ENCODE measurements around the gene CASP5.

The CASP5 gene

DNA sequence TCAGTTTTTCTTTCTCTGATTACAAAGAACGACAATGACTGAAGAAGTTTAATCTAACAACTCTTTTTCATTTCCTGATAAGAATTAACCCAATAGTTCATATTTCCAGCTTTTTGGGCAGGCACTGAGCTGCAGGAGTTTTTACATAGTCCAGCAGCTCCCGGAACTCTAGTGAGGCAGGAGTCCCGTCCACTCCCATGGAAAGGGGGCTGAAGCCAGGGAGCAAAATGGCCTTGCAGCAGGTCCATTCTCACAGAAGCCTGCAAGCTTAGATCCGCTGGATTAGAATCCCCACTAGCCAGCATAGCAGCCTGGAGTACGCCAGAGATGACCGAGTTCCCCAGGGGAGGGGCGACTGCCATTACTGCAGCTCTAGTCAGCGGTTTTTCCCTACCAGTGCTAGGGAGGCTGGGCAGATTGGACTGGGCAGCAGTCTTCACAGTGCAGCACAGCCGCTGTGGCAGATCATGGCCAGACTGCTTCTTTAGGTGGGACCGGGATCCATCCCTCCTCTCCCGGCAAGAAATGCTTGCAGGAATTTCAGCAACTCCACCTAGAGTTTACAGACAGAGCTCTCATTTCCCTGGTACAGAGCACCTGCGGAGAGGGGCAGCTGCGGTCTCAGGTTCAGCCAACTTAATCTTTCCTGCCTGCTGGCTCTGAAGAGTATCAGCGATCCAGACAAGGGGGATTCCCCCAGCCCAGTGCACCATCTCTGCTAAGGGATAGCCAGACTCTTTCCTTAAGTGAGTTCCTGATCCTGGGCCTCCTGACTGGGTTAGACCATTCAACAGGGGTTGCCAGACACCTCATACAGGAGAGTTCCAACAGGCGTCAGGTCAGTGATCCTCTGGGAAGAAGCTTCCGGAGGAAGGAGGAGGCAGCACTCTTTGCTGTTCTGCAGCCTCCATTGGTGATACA lies 53.9 kb downstream of the CASP5 start:
- peak overlapping the region; percentile 87 to 99 for H3K4me3 Mint-ChIP-seq
- H3K9me3 Mint-ChIP-seq, result peaks cover 0 to 17% of the 10 kb centered on the region in 2 donors
- H3K36me3 Mint-ChIP-seq (ENCODE audit: insufficient read depth), result no peaks in the 10 kb centered on the region
- no peaks in the 10 kb centered on the region for H3K27me3 Mint-ChIP-seq
- no peak for ATAC-seq (replicated peaks)
- H3K4me1 Mint-ChIP-seq (ENCODE audit: low read depth in 2 of 2), result peaks cover 35 to 38% of the 10 kb centered on the region in 2 donors
- DNase-seq, result no peak
- peak overlapping the region; percentile 92 to 99 for H3K27ac Mint-ChIP-seq

DNA sequence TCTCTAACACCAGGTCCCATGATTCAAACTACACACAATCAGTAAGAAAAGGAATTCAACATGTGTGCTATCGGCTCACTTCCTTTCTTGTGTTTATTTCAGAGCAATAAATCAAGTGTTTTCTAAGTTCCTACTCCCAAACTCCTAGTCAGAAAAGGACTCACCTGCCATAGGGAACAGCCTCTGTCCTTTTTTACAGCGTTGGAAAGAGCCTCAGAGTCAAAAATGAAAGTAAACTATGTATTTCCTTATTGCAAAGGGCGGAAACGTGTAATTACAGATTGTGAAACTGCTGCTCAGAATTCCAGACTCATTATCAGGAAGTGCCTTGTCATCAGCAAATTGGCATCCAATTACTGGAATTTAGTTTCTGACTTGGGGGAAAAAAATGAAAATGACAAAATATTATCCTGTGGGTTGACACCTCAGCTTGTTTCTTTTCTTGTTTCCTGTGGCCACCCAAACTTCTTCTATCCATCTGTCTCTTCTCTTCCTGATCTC lies 54.6 kb downstream of the CASP5 start, which contains the start of gene CASP4:
Gene CASP4 (minus strand): TSS at position 220 of the 501 bp plus-strand sequence. CDS start 49 bp downstream, at position 171.
- peak in 1 of 3 experiments; percentile 18 for DNase-seq
- Mint-ChIP-seq H3K36me3 (ENCODE audit: insufficient read depth) (no peaks in the 10 kb centered on the region), H3K27ac (peak within 1 kb of the TSS; percentile 92 to 99), H3K9me3 (peaks cover 0 to 10% of the 10 kb centered on the region in 2 donors), H3K27me3 (no peaks in the 10 kb centered on the region), H3K4me3 (peak within 1 kb of the TSS; percentile 87 to 99), H3K4me1 (ENCODE audit: low read depth in 2 of 2) (peaks cover 38 to 39% of the 10 kb centered on the region in 2 donors)
- ATAC-seq (replicated peaks), result peak; percentile 80

GRCh38 chr11:104967534-104968354 lies 55.2 kb downstream of the CASP5 start:
- Mint-ChIP-seq H3K36me3 (ENCODE audit: insufficient read depth) (peaks cover 5% of the 10 kb centered on the region), H3K4me1 (ENCODE audit: low read depth in 2 of 2) (peaks cover 43 to 45% of the 10 kb centered on the region in 2 donors), H3K9me3 (peaks cover 0 to 4% of the 10 kb centered on the region in 2 donors), H3K27me3 (no peaks in the 10 kb centered on the region), H3K27ac (peak overlapping the region; percentile 92 to 99), H3K4me3 (peak overlapping the region; percentile 87 to 99)
- ATAC-seq (replicated peaks), result peak; percentile 24
- no peak for DNase-seq

- Mint-ChIP-seq H3K9me3 (no peaks in the 10 kb centered on the region), H3K27me3 (no peaks in the 10 kb centered on the region), H3K4me3 (peak overlapping the region; percentile 87 to 99), H3K36me3 (ENCODE audit: insufficient read depth) (peaks cover 9% of the 10 kb centered on the region), H3K4me1 (ENCODE audit: low read depth in 2 of 2) (peaks cover 57 to 61% of the 10 kb centered on the region in 2 donors), H3K27ac (peak overlapping the region in 1 of 2 donors; percentile 95)
- no peak for DNase-seq
- ATAC-seq (replicated peaks), result no peak
Observed at GRCh38 chr11:104965735-104966134, 57.2 kb downstream of the CASP5 start.

GRCh38 chr11:104964247-104964646 lies 58.7 kb downstream of the CASP5 start:
- peaks cover 13% of the 10 kb centered on the region for H3K36me3 Mint-ChIP-seq (ENCODE audit: insufficient read depth)
- no peak for ATAC-seq (replicated peaks)
- no peak overlapping the region for H3K27ac Mint-ChIP-seq

DNA sequence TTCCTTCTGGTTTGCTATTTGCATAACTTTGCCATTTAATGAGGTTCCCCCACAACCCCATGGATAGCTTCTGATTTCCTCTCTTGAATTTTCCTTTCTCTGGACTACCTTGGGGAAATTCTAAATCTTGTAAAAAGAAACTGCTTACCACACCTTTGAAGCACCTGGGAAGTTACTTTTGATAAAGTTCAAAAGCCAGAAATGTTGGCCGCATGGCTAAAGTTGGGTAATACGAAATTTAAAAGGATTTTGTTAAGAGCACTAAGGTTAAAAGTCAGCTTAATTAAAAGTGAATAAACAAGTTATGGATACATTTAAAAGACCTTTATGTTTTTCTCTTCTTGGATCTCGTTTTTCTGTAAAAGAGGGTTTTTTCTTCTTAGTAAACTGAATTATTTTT lies 60.1 kb downstream of the CASP5 start:
- Mint-ChIP-seq H3K27ac (peak overlapping the region in 1 of 2 donors; percentile 64), H3K4me1 (ENCODE audit: low read depth in 2 of 2) (peaks cover 59 to 77% of the 10 kb centered on the region in 2 donors), H3K36me3 (ENCODE audit: insufficient read depth) (peaks cover 13% of the 10 kb centered on the region), H3K27me3 (no peaks in the 10 kb centered on the region), H3K4me3 (peak overlapping the region in 1 of 2 donors; percentile 54), H3K9me3 (no peaks in the 10 kb centered on the region)
- no peak for ATAC-seq (replicated peaks)
- DNase-seq, result no peak

More at GRCh38 chr11:104964247-104964646, 58.7 kb downstream of the CASP5 start:
- H3K9me3 Mint-ChIP-seq, result no peaks in the 10 kb centered on the region
- peaks cover 59 to 74% of the 10 kb centered on the region in 2 donors for H3K4me1 Mint-ChIP-seq (ENCODE audit: low read depth in 2 of 2)
- DNase-seq, result no peak
- peak overlapping the region in 1 of 2 donors; percentile 10 for H3K4me3 Mint-ChIP-seq
- no peaks in the 10 kb centered on the region for H3K27me3 Mint-ChIP-seq

DNA sequence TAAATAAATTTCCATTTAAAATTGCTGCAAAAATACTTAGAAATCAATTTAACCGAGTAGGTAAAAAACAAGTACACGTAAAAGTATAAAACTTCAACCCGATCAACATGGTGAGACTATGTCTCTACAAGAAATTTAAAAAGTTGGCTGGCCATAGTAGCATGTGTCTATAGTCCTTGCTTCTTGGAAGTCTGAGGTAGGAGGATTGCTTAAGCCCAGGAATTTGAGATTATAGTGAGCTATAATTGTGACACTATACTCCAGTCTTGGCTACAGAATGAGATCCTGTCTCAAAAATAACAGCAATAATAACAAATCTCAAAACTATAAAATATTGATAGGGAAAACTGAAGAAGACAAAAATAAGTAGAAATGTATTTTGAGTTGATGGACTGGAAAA lies 65.7 kb downstream of the CASP5 start:
- no peaks in the 10 kb centered on the region for H3K27me3 Mint-ChIP-seq
- DNase-seq (no peak), ATAC-seq (replicated peaks) (no peak)
- peaks cover 46 to 80% of the 10 kb centered on the region in 2 donors for H3K4me1 Mint-ChIP-seq (ENCODE audit: low read depth in 2 of 2)
- H3K4me3 Mint-ChIP-seq, result peak overlapping the region in 1 of 2 donors; percentile 51
- H3K36me3 Mint-ChIP-seq (ENCODE audit: insufficient read depth), result peaks cover 40% of the 10 kb centered on the region
- peak overlapping the region in 1 of 2 donors; percentile 22 for H3K27ac Mint-ChIP-seq
- H3K9me3 Mint-ChIP-seq, result no peaks in the 10 kb centered on the region

DNA sequence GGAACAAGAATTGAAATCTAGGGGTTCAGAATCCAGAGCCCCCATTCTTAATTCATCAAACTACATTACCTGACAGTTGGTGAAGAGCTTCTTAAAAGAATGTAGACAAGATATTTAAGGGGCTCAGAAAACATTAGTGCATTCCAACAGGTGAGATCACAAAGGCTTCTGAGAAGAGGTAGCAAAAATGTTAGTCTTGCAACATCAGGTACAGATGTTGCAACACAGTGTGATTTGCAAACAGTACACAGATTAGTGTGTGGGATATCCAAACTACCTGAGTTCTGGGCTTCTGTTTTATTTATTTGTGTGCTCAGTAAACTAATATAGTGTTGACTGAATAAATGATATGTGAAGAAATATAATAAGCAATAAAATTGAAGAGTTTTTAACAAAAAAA lies 66.4 kb downstream of the CASP5 start:
- H3K27ac Mint-ChIP-seq, result peak overlapping the region in 1 of 2 donors; percentile 22
- DNase-seq (no peak), ATAC-seq (replicated peaks) (no peak)
- H3K4me1 Mint-ChIP-seq (ENCODE audit: low read depth in 2 of 2), result peaks cover 42 to 77% of the 10 kb centered on the region in 2 donors
- peak overlapping the region; percentile 17 to 41 for H3K4me3 Mint-ChIP-seq
- H3K36me3 Mint-ChIP-seq (ENCODE audit: insufficient read depth), result peaks cover 47% of the 10 kb centered on the region
- H3K27me3 Mint-ChIP-seq, result no peaks in the 10 kb centered on the region
- H3K9me3 Mint-ChIP-seq, result no peaks in the 10 kb centered on the region

DNA sequence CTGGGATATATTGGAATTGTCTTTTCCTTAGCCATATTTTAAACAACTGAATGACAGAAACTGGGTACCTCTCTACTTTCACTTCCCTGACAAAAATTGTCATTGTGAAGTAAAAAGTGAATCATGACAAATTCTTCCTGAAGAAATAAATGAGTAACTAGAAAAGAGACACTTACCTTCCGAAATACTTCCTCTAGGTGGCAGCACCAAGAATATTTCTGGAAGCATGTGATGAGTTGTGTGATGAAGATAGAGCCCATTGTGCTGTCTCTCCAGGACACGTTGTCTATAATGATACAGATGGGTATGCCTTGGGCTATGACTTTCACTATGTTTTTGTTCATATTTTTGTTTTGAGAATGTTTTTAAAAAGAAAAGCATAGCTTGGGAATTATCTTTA lies 76.1 kb downstream of the CASP5 start:
- Mint-ChIP-seq H3K27me3 (no peaks in the 10 kb centered on the region), H3K36me3 (ENCODE audit: insufficient read depth) (peaks cover 71% of the 10 kb centered on the region), H3K4me3 (no peak overlapping the region), H3K9me3 (no peaks in the 10 kb centered on the region), H3K4me1 (ENCODE audit: low read depth in 2 of 2) (peaks cover 19 to 39% of the 10 kb centered on the region in 2 donors), H3K27ac (peak overlapping the region in 1 of 2 donors; percentile 54)
- DNase-seq (peak; percentile 40 to 41 (median 40)), ATAC-seq (replicated peaks) (peak; percentile 92)
